H9 (cell line): Measurements from ENCODE around the gene DLK1. TPM values are rescaled to one million over a fixed set of nuclear protein-coding genes. Genes with fewer than 3 reads are reported as not detected.

Source experiments
- DNase-seq: peaks from one replicate; pipeline ENCODE4 v3.0.0-alpha.2; 2017
- H2AFZ ChIP-seq: one replicate; pipeline ENCODE4 v1.6.1; 2013; ENCODE audit warnings: mild to moderate bottlenecking, low read length, control low read depth, moderate library complexity
- H2AK5ac ChIP-seq: 2 replicates; pipeline ENCODE4 v1.6.1; 2013; ENCODE audit warnings: low read length, control low read depth, mixed read lengths; ENCODE audit not compliant: insufficient read length
- H2BK120ac ChIP-seq: one replicate; pipeline ENCODE4 v1.6.1; 2013; ENCODE audit warnings: low read depth, mild to moderate bottlenecking, low read length, control low read depth, inconsistent platforms; ENCODE audit not compliant: poor library complexity, severe bottlenecking
- H2BK12ac ChIP-seq: 2 replicates; pipeline ENCODE4 v1.6.1; 2013; ENCODE audit warnings: low read length, control low read depth, mixed read lengths, low read depth; ENCODE audit not compliant: insufficient read length
- H2BK15ac ChIP-seq: 2 replicates; pipeline ENCODE4 v1.6.1; 2013; ENCODE audit warnings: low read depth, low read length, control low read depth
- H2BK20ac ChIP-seq: one replicate; pipeline ENCODE4 v1.6.1; 2013; ENCODE audit warnings: low read depth, mild to moderate bottlenecking, low read length, control low read depth, inconsistent platforms; ENCODE audit not compliant: poor library complexity, severe bottlenecking
- H2BK5ac ChIP-seq: 2 replicates; pipeline ENCODE4 v1.6.1; 2013; ENCODE audit warnings: low read length, control low read depth, mixed read lengths; ENCODE audit not compliant: insufficient read length
- H3K14ac ChIP-seq: 2 replicates; pipeline ENCODE4 v1.6.1; 2013; ENCODE audit warnings: low read length, control low read depth; ENCODE audit not compliant: insufficient read depth
- H3K18ac ChIP-seq: 2 replicates; pipeline ENCODE4 v1.6.1; 2013; ENCODE audit warnings: low read depth, mild to moderate bottlenecking, mixed read lengths, low read length, control low read depth; ENCODE audit not compliant: insufficient read length
- H3K23ac ChIP-seq: 2 replicates; pipeline ENCODE4 v1.6.1; 2013; ENCODE audit warnings: low read length, control low read depth, mixed read lengths, low read depth; ENCODE audit not compliant: insufficient read length
- H3K23me2 ChIP-seq: 2 replicates; pipeline ENCODE4 v1.6.1; 2013; ENCODE audit warnings: low read depth, mild to moderate bottlenecking, mixed read lengths, low read length, control low read depth; ENCODE audit not compliant: insufficient read length, poor library complexity, severe bottlenecking
- H3K27ac ChIP-seq: 2 replicates; pipeline ENCODE4 v1.5.1; 2013; ENCODE audit warnings: low read length, control low read depth, mixed read lengths, low read depth; ENCODE audit not compliant: insufficient read length
- H3K27me3 ChIP-seq: 2 replicates; pipeline ENCODE4 v1.6.1; 2013; ENCODE audit warnings: low read length, control low read depth, inconsistent platforms; ENCODE audit not compliant: insufficient read depth
- H3K4ac ChIP-seq: 2 replicates; pipeline ENCODE4 v1.6.1; 2013; ENCODE audit warnings: low read depth, mild to moderate bottlenecking, control low read depth, inconsistent platforms, low read length, moderate library complexity
- H3K4me1 ChIP-seq: 2 replicates; pipeline ENCODE4 v1.6.1; 2013; ENCODE audit warnings: low read length, control low read depth, inconsistent platforms; ENCODE audit not compliant: insufficient read depth
- H3K4me2 ChIP-seq: 2 replicates; pipeline ENCODE4 v1.6.1; 2013; ENCODE audit warnings: low read length, control low read depth, mixed read lengths; ENCODE audit not compliant: insufficient read length, insufficient read depth
- H3K56ac ChIP-seq: 2 replicates; pipeline ENCODE4 v1.6.1; 2013; ENCODE audit warnings: low read depth, mild to moderate bottlenecking, mixed read lengths, low read length, control low read depth; ENCODE audit not compliant: insufficient read length
- H3K79me1 ChIP-seq: 2 replicates; pipeline ENCODE4 v1.6.1; 2013; ENCODE audit warnings: low read depth, mild to moderate bottlenecking, moderate library complexity, low read length, control low read depth, inconsistent platforms; ENCODE audit not compliant: insufficient read depth, poor library complexity, severe bottlenecking
- H3K79me2 ChIP-seq: 2 replicates; pipeline ENCODE4 v1.6.1; 2013; ENCODE audit warnings: low read length, control low read depth, inconsistent platforms; ENCODE audit not compliant: insufficient read depth
- H3K9ac ChIP-seq: 2 replicates; pipeline ENCODE4 v1.6.1; 2013; ENCODE audit warnings: low read length, control low read depth, mixed read lengths; ENCODE audit not compliant: insufficient read length; ENCODE audit errors: extremely low read depth
- H3K9me3 ChIP-seq: one replicate; pipeline ENCODE4 v1.6.1; 2013; ENCODE audit warnings: low read depth, low read length, inconsistent platforms; ENCODE audit not compliant: control insufficient read depth
- H3T11ph ChIP-seq: one replicate; pipeline ENCODE4 v1.6.1; 2013; ENCODE audit warnings: mild to moderate bottlenecking, low read length, control low read depth, inconsistent platforms
- H4K20me1 ChIP-seq: one replicate; pipeline ENCODE4 v1.6.1; 2013; ENCODE audit not compliant: control insufficient read depth, insufficient read length, insufficient read depth
- H4K5ac ChIP-seq: 2 replicates; pipeline ENCODE4 v1.6.1; 2013; ENCODE audit warnings: low read depth, mild to moderate bottlenecking, mixed read lengths, low read length, control low read depth; ENCODE audit not compliant: insufficient read length
- H4K8ac ChIP-seq: replicated peaks from 2 replicates; pipeline ENCODE4 v1.6.1; 2013; ENCODE audit warnings: low read length, control low read depth, mixed read lengths, low read depth; ENCODE audit not compliant: insufficient read length
- H4K91ac ChIP-seq: 2 replicates; pipeline ENCODE4 v1.6.1; 2013; ENCODE audit warnings: low read depth, mild to moderate bottlenecking, moderate library complexity, mixed read lengths, low read length, control low read depth; ENCODE audit not compliant: insufficient read length
- H3K27ac Mint-ChIP-seq, 3 experiments: 2 replicates in 2 of 3; 3 replicates in 1 of 3; pipeline ENCODE4 v1.8.0; 2020 to 2021; ENCODE audit warnings: mixed read lengths in 3 of 3, mild to moderate bottlenecking in 1 of 3, moderate library complexity in 1 of 3
- H3K27me3 Mint-ChIP-seq: 2 replicates; pipeline ENCODE4 v1.8.0; 2021; ENCODE audit warnings: low read depth, mild to moderate bottlenecking, moderate library complexity, mixed read lengths
- H3K36me3 Mint-ChIP-seq, 3 experiments: 2 replicates in 2 of 3; 3 replicates in 1 of 3; pipeline ENCODE4 v1.8.0; 2020 to 2021; ENCODE audit warnings: low read depth in 3 of 3, mixed read lengths in 3 of 3; ENCODE audit not compliant: insufficient read depth in 1 of 3
- H3K4me1 Mint-ChIP-seq, 2 experiments: 2 replicates each; pipeline ENCODE4 v1.8.0; 2020; ENCODE audit warnings: mixed read lengths in 2 of 2
- H3K4me3 Mint-ChIP-seq, 2 experiments: 2 replicates in 1 of 2; 3 replicates in 1 of 2; pipeline ENCODE4 v1.8.0; 2020 to 2021; ENCODE audit warnings: mild to moderate bottlenecking in 2 of 2, mixed read lengths in 2 of 2, moderate library complexity in 1 of 2
- H3K9me3 Mint-ChIP-seq, 2 experiments: 2 replicates in 1 of 2; 3 replicates in 1 of 2; pipeline ENCODE4 v1.8.0; 2020; ENCODE audit warnings: mild to moderate bottlenecking in 2 of 2, mixed read lengths in 2 of 2, moderate library complexity in 1 of 2
- WGBS: extraction: QIAGEN DNeasy Blood & Tissue Kit; methylation state at CpG from one replicate; pipeline ENCODE4 v1.1.7; 2013; ENCODE audit warnings: missing lambda C conversion rate, low lambda C conversion rate, mixed read lengths; ENCODE audit not compliant: insufficient read length; ENCODE audit errors: extremely low coverage; 5-methylcytosine and 5-hydroxymethylcytosine counted together
- total RNA-seq: library from RNA; stranded (reverse); gene quantifications from 2 replicates; pipeline ENCODE4 v1.2.1, GENCODE V29; 2021
- TF ChIP-seq, protein P1 (sequence below): fragments of 200-600 bp; sonication (generic); conservative IDR thresholded peaks from 3 replicates; pipeline ENCODE4 v1.8.0; 2021; ENCODE audit warnings: antibody characterized with exemption, mild to moderate bottlenecking

The DLK1 gene
- total RNA-seq, 1 experiment from 2014 or later = 2.8 TPM

DNA sequence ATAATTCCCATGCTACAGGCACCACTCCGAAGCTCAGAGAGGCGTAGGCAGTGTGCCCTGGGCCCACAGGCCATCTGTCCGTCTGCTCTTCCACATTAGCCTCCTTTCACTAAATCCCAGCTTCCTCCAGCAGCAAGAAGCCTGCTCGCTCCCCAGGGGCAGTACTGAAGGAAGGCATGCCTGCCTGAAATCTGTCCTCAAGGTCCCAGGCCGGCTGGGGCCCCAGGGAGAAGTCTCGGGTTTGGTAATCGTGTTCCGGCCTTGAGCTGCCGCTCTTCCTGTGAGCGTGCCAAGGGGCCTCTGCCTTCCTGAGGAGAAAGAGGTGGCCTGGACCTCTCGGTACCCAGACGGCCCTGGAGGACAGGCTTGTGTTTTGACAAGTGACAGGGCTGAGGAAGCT is 15.2 kb upstream of the DLK1 start:
- no peak overlapping the region for H3K9ac ChIP-seq
- no peaks in the 10 kb centered on the region for H4K20me1 ChIP-seq
- no peaks in the 10 kb centered on the region for H3K9me3 ChIP-seq
- no peak for DNase-seq
- H3K23ac ChIP-seq = no peak overlapping the region
- H2AFZ ChIP-seq = no peak overlapping the region
- H3K27ac ChIP-seq = no peak overlapping the region
- no peaks in the 10 kb centered on the region; the same call in 1 of the 2 replicates for H3K27me3 ChIP-seq
- Mint-ChIP-seq H3K9me3 (peaks cover 0 to 7% of the 10 kb centered on the region in 2 experiments; a peak in 2 of 5 replicates), H3K4me3 (no peak overlapping the region), H3K4me1 (peaks cover 22 to 33% of the 10 kb centered on the region in 2 experiments), H3K36me3 (no peaks in the 10 kb centered on the region), H3K27me3 (peaks cover 38% of the 10 kb centered on the region), H3K27ac (peak overlapping the region in 1 of 3 experiments; percentile 39; a peak in 1 of 7 replicates)
- H3K56ac ChIP-seq = no peak overlapping the region
- TF ChIP-seq, protein P1, sequence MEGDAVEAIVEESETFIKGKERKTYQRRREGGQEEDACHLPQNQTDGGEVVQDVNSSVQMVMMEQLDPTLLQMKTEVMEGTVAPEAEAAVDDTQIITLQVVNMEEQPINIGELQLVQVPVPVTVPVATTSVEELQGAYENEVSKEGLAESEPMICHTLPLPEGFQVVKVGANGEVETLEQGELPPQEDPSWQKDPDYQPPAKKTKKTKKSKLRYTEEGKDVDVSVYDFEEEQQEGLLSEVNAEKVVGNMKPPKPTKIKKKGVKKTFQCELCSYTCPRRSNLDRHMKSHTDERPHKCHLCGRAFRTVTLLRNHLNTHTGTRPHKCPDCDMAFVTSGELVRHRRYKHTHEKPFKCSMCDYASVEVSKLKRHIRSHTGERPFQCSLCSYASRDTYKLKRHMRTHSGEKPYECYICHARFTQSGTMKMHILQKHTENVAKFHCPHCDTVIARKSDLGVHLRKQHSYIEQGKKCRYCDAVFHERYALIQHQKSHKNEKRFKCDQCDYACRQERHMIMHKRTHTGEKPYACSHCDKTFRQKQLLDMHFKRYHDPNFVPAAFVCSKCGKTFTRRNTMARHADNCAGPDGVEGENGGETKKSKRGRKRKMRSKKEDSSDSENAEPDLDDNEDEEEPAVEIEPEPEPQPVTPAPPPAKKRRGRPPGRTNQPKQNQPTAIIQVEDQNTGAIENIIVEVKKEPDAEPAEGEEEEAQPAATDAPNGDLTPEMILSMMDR = no peak
- H3K23me2 ChIP-seq = peaks cover 2% of the 10 kb centered on the region
- H2BK12ac ChIP-seq = no peak overlapping the region
- H2BK15ac ChIP-seq = no peak overlapping the region
- H3K18ac ChIP-seq = no peak overlapping the region
- H2BK5ac ChIP-seq = no peak overlapping the region
- H3K4me1 ChIP-seq = no peaks in the 10 kb centered on the region
- H4K5ac ChIP-seq = no peak overlapping the region
- no peak overlapping the region for H2BK120ac ChIP-seq
- no peak overlapping the region for H3K4ac ChIP-seq
- H4K91ac ChIP-seq = no peak overlapping the region
- H2AK5ac ChIP-seq = no peak overlapping the region
- H4K8ac ChIP-seq = no peak overlapping the region
- H3K79me1 ChIP-seq = no peaks in the 10 kb centered on the region
- H3T11ph ChIP-seq = no peak overlapping the region
- WGBS = no CpG with 5 or more reads among the region's 12 CpGs
- no peaks in the 10 kb centered on the region for H3K79me2 ChIP-seq
- H2BK20ac ChIP-seq = no peak overlapping the region
- H3K14ac ChIP-seq = no peak overlapping the region
- no peak overlapping the region for H3K4me2 ChIP-seq
